Breast epithelium (tissue), 4 donors: ENCODE results near the gene EML6. TPM values are rescaled to one million over a fixed set of nuclear protein-coding genes. Genes with fewer than 3 reads are reported as not detected.

Experiments
- DNase-seq, 2 donors: peaks; one replicate each; pipeline ENCODE4 v3.0.0-alpha.2; 2019; ENCODE audit warnings: low spot score in 2 of 2
- H3K27ac ChIP-seq, 2 donors: fragments of 200-600 bp; sonication (generic) in 1 of 2; one replicate each; pipeline ENCODE4 v1.5.1; 2016 to 2019; ENCODE audit warnings: mild to moderate bottlenecking in 1 of 2
- H3K27me3 ChIP-seq, 2 donors: fragments of 200-600 bp; sonication (generic) in 1 of 2; one replicate each; pipeline versions ENCODE4 v1.5.1 to v1.6.0; 2017 to 2019; ENCODE audit warnings: control low read depth in 1 of 2, mild to moderate bottlenecking in 1 of 2
- H3K36me3 ChIP-seq: fragments of 200-600 bp; one replicate; pipeline ENCODE4 v1.5.1; 2019
- H3K4me1 ChIP-seq, 2 donors: fragments of 200-600 bp; sonication (generic); one replicate each; pipeline ENCODE4 v1.5.1; 2016 to 2019; ENCODE audit warnings: control low read depth in 1 of 2
- H3K4me3 ChIP-seq, 3 donors: fragments of 200-600 bp; sonication (generic); 1 replicate in 2 of 3; 2 replicates in 1 of 3; pipeline ENCODE4 v1.5.1; 2016 to 2019; ENCODE audit warnings: mild to moderate bottlenecking in 3 of 3, moderate library complexity in 2 of 3
- H3K9me3 ChIP-seq, 2 donors: fragments of 200-600 bp; sonication (generic) in 1 of 2; one replicate each; pipeline ENCODE4 v1.5.1; 2016 to 2019; ENCODE audit warnings: control low read depth in 1 of 2
- POLR2A ChIP-seq: fragments of 450-650 bp; IDR thresholded peaks from one replicate; pipeline ENCODE4 v1.6.1; 2016; ENCODE audit warnings: antibody characterized with exemption, mild to moderate bottlenecking, moderate library complexity
- POLR2AphosphoS5 ChIP-seq, 3 donors: sonication (generic); formaldehyde crosslinking; IDR thresholded peaks; one replicate each; pipeline ENCODE4 v1.6.1; 2017; ENCODE audit warnings: antibody characterized with exemption in 3 of 3
- intact Hi-C: fragments of 100-400 bp; cut with DNase I; formaldehyde crosslinking; loops from one replicate; pipeline ENCODE4 v1.15.1; 2023; ENCODE audit warnings: low total_unique reads
- total RNA-seq, 3 donors: library from RNA; depleted of rRNA; stranded (reverse); fragments of >200 nt; gene quantifications; one replicate each; pipeline ENCODE4 v1.1.0, GENCODE V29; 2016
- TF ChIP-seq, protein P1 (sequence below), 3 donors: fragments of 450-650 bp; IDR thresholded peaks; one replicate each; pipeline ENCODE4 v1.5.1; 2016 to 2017; ENCODE audit warnings: antibody characterized with exemption in 3 of 3, mild to moderate bottlenecking in 3 of 3, moderate library complexity in 3 of 3

EML6 gene
- total RNA-seq, 3 donors from 2014 or later: 1.9 to 5.9 (median 2.3) TPM

DNA sequence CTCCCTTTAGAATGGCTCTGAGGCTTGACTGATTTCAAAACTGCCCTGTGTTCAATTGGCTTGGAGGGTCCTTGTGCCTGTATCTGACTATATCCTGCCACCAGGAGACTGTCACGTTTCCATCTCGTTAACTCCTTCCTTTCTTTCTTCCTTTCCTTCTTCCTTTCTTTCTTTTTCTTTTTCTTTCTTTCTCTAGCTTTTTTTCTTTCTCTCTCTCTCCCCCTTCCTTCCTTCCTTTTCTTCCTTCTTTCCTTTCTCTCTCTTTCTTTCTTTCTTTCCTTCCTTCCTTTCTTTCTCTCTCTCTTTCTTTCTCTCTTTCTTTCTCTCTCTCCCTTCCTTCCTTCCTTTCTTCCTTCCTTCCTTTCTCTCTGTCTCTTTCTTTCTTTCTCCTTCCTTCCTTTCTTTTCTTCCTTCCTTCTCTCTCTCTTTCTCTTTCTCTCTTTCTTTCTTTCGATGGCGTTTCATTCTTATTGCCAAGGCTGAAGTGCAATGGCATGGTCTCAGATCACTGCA, 38.1 kb upstream of the EML6 start:
- no peak overlapping the region for H3K27ac ChIP-seq
- intact Hi-C loops: no loop called here
- H3K9me3 ChIP-seq: no peaks in the 10 kb centered on the region
- no peaks in the 10 kb centered on the region for H3K27me3 ChIP-seq
- no peak for DNase-seq
- no peaks in the 10 kb centered on the region for H3K36me3 ChIP-seq
- no peak for TF ChIP-seq POLR2AphosphoS5 (IDR thresholded peaks at IDR 0.05)
- TF ChIP-seq POLR2A: no peak
- TF ChIP-seq, protein P1, sequence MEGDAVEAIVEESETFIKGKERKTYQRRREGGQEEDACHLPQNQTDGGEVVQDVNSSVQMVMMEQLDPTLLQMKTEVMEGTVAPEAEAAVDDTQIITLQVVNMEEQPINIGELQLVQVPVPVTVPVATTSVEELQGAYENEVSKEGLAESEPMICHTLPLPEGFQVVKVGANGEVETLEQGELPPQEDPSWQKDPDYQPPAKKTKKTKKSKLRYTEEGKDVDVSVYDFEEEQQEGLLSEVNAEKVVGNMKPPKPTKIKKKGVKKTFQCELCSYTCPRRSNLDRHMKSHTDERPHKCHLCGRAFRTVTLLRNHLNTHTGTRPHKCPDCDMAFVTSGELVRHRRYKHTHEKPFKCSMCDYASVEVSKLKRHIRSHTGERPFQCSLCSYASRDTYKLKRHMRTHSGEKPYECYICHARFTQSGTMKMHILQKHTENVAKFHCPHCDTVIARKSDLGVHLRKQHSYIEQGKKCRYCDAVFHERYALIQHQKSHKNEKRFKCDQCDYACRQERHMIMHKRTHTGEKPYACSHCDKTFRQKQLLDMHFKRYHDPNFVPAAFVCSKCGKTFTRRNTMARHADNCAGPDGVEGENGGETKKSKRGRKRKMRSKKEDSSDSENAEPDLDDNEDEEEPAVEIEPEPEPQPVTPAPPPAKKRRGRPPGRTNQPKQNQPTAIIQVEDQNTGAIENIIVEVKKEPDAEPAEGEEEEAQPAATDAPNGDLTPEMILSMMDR (IDR thresholded peaks at IDR 0.05): no peak
- H3K4me3 ChIP-seq: no peak overlapping the region
- H3K4me1 ChIP-seq: no peaks in the 10 kb centered on the region

DNA sequence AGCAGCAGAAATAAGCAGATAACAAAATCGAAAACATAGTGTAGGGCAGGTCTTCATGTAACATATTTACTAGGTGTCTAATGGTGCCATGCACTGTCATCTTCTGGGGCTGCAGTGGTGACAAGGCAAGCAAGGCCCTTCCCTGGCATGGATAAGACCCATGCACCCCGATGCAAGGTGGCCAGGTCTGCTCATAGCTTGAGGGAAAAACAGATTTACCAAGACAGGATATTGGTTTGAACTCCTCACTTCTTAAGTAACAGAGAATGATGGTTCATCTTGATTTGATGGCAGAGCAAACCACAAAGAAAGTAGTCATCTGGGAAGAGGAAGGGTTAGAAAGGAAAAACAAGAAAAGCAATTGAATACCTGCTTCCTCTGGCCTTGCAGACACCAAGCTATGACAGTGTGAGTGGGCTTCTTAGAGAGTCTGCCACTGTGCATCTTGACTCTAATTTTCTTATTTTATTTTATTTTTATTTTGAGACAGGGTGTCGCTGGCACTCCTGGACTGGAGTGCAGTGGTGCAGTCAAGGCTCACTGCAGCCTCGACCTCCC, 35.8 kb upstream of the EML6 start:
- H3K4me1 ChIP-seq: no peaks in the 10 kb centered on the region
- H3K27me3 ChIP-seq: no peaks in the 10 kb centered on the region
- no peak overlapping the region for H3K4me3 ChIP-seq
- H3K9me3 ChIP-seq: no peaks in the 10 kb centered on the region
- H3K27ac ChIP-seq: no peak overlapping the region
- DNase-seq: no peak
- H3K36me3 ChIP-seq: no peaks in the 10 kb centered on the region
- no peak for TF ChIP-seq POLR2A
- TF ChIP-seq POLR2AphosphoS5 (IDR thresholded peaks at IDR 0.05): no peak
- TF ChIP-seq, protein P1 (IDR thresholded peaks at IDR 0.05): no peak
- intact Hi-C loops: no loop called here

DNA sequence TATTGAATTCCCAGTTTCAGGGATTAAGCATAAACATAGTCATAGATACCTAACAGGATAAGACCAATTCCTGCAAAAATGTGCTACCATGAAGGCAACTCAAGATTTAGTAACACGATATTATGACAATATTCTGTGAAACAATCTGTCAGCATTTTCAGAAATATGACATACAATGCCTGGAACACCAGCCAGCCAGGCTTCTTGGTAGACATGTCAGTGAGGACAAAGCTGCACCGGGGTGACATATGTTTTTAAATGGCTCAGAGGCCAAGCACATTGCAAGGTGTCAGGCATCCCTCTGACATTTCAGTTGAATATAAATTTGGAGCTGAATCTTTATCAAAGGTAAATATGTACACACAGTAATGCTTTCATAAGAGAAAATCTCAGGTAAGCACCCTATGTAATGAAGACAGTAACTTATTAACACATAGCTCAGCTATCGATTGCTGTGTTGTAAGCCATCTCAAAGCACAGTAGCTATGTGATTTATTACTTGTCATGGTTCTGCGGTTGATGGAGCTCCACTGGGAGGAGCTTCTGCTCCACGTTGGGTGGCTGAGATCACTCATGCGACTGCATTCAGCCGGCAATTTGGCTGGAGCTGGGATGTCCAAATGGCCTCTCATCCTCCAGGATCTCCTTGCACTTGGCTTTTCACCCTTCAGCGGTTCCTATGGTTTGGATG, 31.9 kb upstream of the EML6 start:
- Histone ChIP-seq H3K4me3 (no peak overlapping the region), H3K27me3 (no peaks in the 10 kb centered on the region), H3K36me3 (no peaks in the 10 kb centered on the region), H3K27ac (no peak overlapping the region), H3K9me3 (no peaks in the 10 kb centered on the region), H3K4me1 (no peaks in the 10 kb centered on the region)
- no peak for DNase-seq
- intact Hi-C loops: no loop called here
- TF ChIP-seq, protein P1 (IDR thresholded peaks at IDR 0.05): no peak
- TF ChIP-seq POLR2A: no peak
- TF ChIP-seq POLR2AphosphoS5 (IDR thresholded peaks at IDR 0.05): no peak

DNA sequence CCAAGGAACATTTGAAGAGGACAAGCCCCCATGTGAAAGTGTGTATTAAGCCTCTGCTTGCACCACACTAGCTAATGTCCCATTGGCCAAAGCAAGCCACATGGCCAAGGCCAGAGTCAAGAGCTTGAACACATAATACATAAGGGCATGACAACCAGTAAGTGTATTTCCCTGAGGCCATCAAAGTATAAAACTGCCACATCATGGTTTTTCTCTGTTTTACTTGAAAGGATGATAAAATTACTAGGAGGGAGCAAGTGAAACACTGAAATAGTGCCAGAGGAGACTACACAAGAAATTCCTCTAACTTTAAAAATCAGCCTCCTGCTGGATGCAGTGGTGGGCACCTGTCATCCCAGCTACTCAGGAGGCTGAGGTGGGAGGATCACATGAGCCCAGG, 30.9 kb upstream of the EML6 start:
- Histone ChIP-seq H3K4me3 (no peak overlapping the region), H3K9me3 (no peaks in the 10 kb centered on the region), H3K4me1 (no peaks in the 10 kb centered on the region), H3K27ac (no peak overlapping the region), H3K27me3 (no peaks in the 10 kb centered on the region), H3K36me3 (no peaks in the 10 kb centered on the region)
- TF ChIP-seq, protein P1 (IDR thresholded peaks at IDR 0.05): no peak
- TF ChIP-seq POLR2AphosphoS5 (IDR thresholded peaks at IDR 0.05): no peak
- TF ChIP-seq POLR2A: no peak
- intact Hi-C loops: no loop called here
- DNase-seq: no peak

DNA sequence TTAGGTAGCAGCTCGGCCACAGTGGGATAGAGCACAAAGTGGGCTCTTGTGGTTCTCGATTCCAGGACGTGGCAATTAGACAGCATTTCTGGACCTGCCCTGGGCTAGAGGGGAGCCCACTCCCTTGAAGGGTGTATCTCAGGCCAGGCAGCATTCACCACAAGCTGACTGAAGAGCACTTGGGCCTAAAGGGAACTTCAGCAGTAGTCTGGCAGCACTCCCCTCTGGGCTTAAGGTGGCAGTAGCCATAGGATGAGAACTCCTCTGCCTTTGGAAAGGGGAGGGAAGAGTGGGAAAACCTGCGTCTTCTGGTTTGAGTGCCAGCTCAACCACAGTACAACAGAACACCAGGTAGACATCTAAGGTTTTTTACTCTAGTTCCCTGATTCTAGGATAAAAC, 28.1 kb upstream of the EML6 start:
- Histone ChIP-seq H3K27me3 (no peaks in the 10 kb centered on the region), H3K4me1 (no peaks in the 10 kb centered on the region), H3K9me3 (no peaks in the 10 kb centered on the region), H3K36me3 (no peaks in the 10 kb centered on the region), H3K4me3 (no peak overlapping the region), H3K27ac (no peak overlapping the region)
- DNase-seq: no peak
- no peak for TF ChIP-seq POLR2A
- no peak for TF ChIP-seq POLR2AphosphoS5 (IDR thresholded peaks at IDR 0.05)
- TF ChIP-seq, protein P1 (IDR thresholded peaks at IDR 0.05): no peak
- intact Hi-C loops: loop anchor here (5.0 kb wide), 1 partner anchor 837 kb away; no protein-coding TSS in a partner anchor
